ENCODE measurements around the gene SNX15. TPM values are rescaled to one million over a fixed set of nuclear protein-coding genes. Genes with fewer than 3 reads are reported as not detected.
A peak's percentile ranks its signal among the peaks of the same experiment; 100 is the strongest.

The SNX15 gene
- total and polyA plus RNA-seq, 2 donors (not counting 1 experiment from before 2014, with no cell fraction given): 26.0 to 28.5 TPM

DNA sequence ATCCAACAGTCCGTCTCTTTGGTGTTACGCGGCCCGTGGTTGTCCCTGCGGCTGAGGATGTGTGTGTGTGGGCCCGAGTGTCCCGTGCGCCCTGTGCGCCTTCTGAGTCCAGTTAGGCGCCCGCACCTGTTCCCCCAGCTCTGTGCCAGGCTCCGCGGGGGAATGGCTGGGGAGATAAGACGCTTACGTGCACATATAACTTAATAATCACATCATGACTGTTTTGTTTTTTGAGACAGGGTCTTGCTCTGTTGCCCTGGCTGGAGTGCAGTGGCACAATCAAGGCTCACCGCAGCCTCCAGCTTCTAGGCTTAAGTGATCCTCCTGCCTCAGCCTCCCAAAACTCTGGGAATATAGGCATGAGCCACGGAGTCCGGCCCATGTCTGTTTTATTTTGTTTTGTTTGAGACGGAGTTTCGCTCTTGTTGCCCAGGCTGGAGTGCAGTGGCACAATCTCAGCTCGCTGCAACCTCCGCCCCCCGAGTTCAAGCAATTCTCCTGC is 12.5 kb upstream of the SNX15 start:
- H3K4me2 ChIP-seq (replicated peaks; ENCODE audit: low read depth, low read length, poor library complexity, severe bottlenecking): peak overlapping the region; percentile 82
- H3K27me3 ChIP-seq (replicated peaks in 1 of 4; ENCODE audit: control extremely low read depth in 1 of 4, control insufficient read depth in 3 of 4, insufficient read depth in 4 of 4, low read length in 3 of 4): no peaks in the 10 kb centered on the region
- H3K27me3 Mint-ChIP-seq: no peaks in the 10 kb centered on the region
- ATAC-seq (ENCODE audit: low read depth): no peak
- no peak for DNase-seq
- no peaks in the 10 kb centered on the region for H3K9me3 ChIP-seq (ENCODE audit: control extremely low read depth in 1 of 3, control insufficient read depth in 2 of 3, insufficient read depth in 1 of 3, low read length in 2 of 3)
- H3K36me3 ChIP-seq (replicated peaks in 1 of 2; ENCODE audit: control extremely low read depth in 1 of 2, control insufficient read depth in 1 of 2, extremely low read depth in 1 of 2, insufficient read depth in 2 of 2, low read length in 1 of 2): peaks cover 0 to 10% of the 10 kb centered on the region in 2 experiments
- peaks cover 35% of the 10 kb centered on the region for H3K79me2 ChIP-seq (ENCODE audit: control insufficient read depth, insufficient read depth, low read length)
- ChIA-PET POLR2A (interaction anchor here (0.5 to 1.9 kb wide), 14 partner anchors 13 to 1345 kb away, joined by 3 to 8 read pairs (median 3); partner anchors contain the start of genes TM7SF2 and VPS51), CTCF (interaction anchor here (0.8 to 5.0 kb wide), 25 partner anchors 10 to 301 kb away, joined by 3 to 36 read pairs (median 5); partner anchors contain the start of genes BATF2, CAPN1, FAU and MRPL49)
- peak overlapping the region; percentile 93 to 98 for H3K27ac ChIP-seq (ENCODE audit: low read length in 2 of 2)
- 20% methylated on average over 10 of the region's 23 CpGs for WGBS (ENCODE audit: insufficient coverage)
- H3K4me3 ChIP-seq (ENCODE audit: control extremely low read depth in 1 of 5, extremely low read depth in 1 of 5, insufficient read depth in 1 of 5, low read depth in 2 of 5, low read length in 4 of 5): peak overlapping the region; percentile 38 to 92 (median 83)
- H3K27ac Mint-ChIP-seq: peak overlapping the region; percentile 91
- peaks cover 23% of the 10 kb centered on the region for H3K4me1 Mint-ChIP-seq
- H3K4me1 ChIP-seq (ENCODE audit: control insufficient read depth in 2 of 2, insufficient read depth in 2 of 2, low read length in 2 of 2): peaks cover 9 to 35% of the 10 kb centered on the region in 2 donors
- H4K20me1 ChIP-seq (ENCODE audit: control insufficient read depth, insufficient read depth, low read length, poor library complexity, severe bottlenecking): no peaks in the 10 kb centered on the region
- H3K4me3 Mint-ChIP-seq: peak overlapping the region; percentile 88
- peak overlapping the region; percentile 80 for H3K9ac ChIP-seq (ENCODE audit: low read length)
- no peaks in the 10 kb centered on the region for H3K9me3 Mint-ChIP-seq (ENCODE audit: insufficient read depth)
- no peak for TF ChIP-seq EZH2 (IDR thresholded peaks at IDR 0.05; ENCODE audit: borderline replicate concordance, insufficient read depth, low read depth, low read length, poor library complexity, severe bottlenecking)
- TF ChIP-seq, protein P1, sequence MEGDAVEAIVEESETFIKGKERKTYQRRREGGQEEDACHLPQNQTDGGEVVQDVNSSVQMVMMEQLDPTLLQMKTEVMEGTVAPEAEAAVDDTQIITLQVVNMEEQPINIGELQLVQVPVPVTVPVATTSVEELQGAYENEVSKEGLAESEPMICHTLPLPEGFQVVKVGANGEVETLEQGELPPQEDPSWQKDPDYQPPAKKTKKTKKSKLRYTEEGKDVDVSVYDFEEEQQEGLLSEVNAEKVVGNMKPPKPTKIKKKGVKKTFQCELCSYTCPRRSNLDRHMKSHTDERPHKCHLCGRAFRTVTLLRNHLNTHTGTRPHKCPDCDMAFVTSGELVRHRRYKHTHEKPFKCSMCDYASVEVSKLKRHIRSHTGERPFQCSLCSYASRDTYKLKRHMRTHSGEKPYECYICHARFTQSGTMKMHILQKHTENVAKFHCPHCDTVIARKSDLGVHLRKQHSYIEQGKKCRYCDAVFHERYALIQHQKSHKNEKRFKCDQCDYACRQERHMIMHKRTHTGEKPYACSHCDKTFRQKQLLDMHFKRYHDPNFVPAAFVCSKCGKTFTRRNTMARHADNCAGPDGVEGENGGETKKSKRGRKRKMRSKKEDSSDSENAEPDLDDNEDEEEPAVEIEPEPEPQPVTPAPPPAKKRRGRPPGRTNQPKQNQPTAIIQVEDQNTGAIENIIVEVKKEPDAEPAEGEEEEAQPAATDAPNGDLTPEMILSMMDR (IDR thresholded peaks at IDR 0.05): no peak
- peak overlapping the region; percentile 74 for H2AFZ ChIP-seq (ENCODE audit: insufficient read depth, low read depth, low read length, poor library complexity, severe bottlenecking)
- intact Hi-C loops (cut with micrococcal nuclease): loop anchor here (1.0 to 5.0 kb wide), 10 partner anchors 13 to 247 kb away; partner anchors contain the start of genes ATG2A, CDCA5, MAJIN and POLA2

DNA sequence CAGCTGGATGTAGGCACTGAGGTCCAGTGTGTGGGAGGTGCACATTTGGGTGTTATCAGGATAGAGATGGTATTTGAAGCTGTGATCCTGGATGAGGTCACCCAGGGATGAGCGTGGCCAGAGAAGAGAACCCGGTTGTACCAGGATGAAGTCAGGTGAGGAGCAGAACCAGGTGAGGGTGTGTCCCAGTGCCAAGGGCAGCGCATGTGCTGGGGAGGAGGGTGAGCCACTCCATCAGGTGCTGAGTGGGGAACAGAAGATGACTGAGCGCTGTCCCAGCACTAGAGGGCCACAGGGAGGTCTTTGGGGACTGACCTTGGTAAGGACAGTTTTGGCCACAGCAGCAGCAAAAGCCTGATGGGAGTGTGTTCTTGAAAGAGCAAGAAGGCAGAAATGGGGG is 10.5 kb upstream of the SNX15 start:
- peaks cover 9 to 35% of the 10 kb centered on the region in 2 donors for H3K4me1 ChIP-seq (ENCODE audit: control insufficient read depth in 2 of 2, insufficient read depth in 2 of 2, low read length in 2 of 2)
- DNase-seq (no peak), ATAC-seq (ENCODE audit: low read depth) (no peak)
- ChIA-PET CTCF (interaction anchor here (0.5 to 4.7 kb wide), 2 partner anchors 11 to 16 kb away, joined by 3 to 36 read pairs; partner anchors contain the start of gene SNX15), POLR2A (no interaction called here)
- H2AFZ ChIP-seq (ENCODE audit: insufficient read depth, low read depth, low read length, poor library complexity, severe bottlenecking): no peak overlapping the region
- no peaks in the 10 kb centered on the region for H3K9me3 ChIP-seq (ENCODE audit: control extremely low read depth in 1 of 3, control insufficient read depth in 2 of 3, insufficient read depth in 1 of 3, low read length in 2 of 3)
- no peaks in the 10 kb centered on the region for H3K27me3 ChIP-seq (replicated peaks in 1 of 4; ENCODE audit: control extremely low read depth in 1 of 4, control insufficient read depth in 3 of 4, insufficient read depth in 4 of 4, low read length in 3 of 4)
- peaks cover 23% of the 10 kb centered on the region for H3K4me1 Mint-ChIP-seq
- H3K27me3 Mint-ChIP-seq: no peaks in the 10 kb centered on the region
- H3K4me2 ChIP-seq (replicated peaks; ENCODE audit: low read depth, low read length, poor library complexity, severe bottlenecking): no peak overlapping the region
- no peak overlapping the region for H3K4me3 ChIP-seq (ENCODE audit: control extremely low read depth in 1 of 5, extremely low read depth in 1 of 5, insufficient read depth in 1 of 5, low read depth in 2 of 5, low read length in 4 of 5)
- 98% methylated on average over 4 of the region's 4 CpGs for WGBS (ENCODE audit: insufficient coverage)
- H3K36me3 ChIP-seq (replicated peaks in 1 of 2; ENCODE audit: control extremely low read depth in 1 of 2, control insufficient read depth in 1 of 2, extremely low read depth in 1 of 2, insufficient read depth in 2 of 2, low read length in 1 of 2): peaks cover 0 to 23% of the 10 kb centered on the region in 2 experiments
- H4K20me1 ChIP-seq (ENCODE audit: control insufficient read depth, insufficient read depth, low read length, poor library complexity, severe bottlenecking): no peaks in the 10 kb centered on the region
- peaks cover 35% of the 10 kb centered on the region for H3K79me2 ChIP-seq (ENCODE audit: control insufficient read depth, insufficient read depth, low read length)
- H3K4me3 Mint-ChIP-seq: no peak overlapping the region
- intact Hi-C loops (cut with micrococcal nuclease): no loop called here
- H3K9me3 Mint-ChIP-seq (ENCODE audit: insufficient read depth): no peaks in the 10 kb centered on the region
- peak overlapping the region; percentile 50 for H3K27ac Mint-ChIP-seq
- H3K9ac ChIP-seq (ENCODE audit: low read length): no peak overlapping the region
- no peak for TF ChIP-seq EZH2 (IDR thresholded peaks at IDR 0.05; ENCODE audit: borderline replicate concordance, insufficient read depth, low read depth, low read length, poor library complexity, severe bottlenecking)
- TF ChIP-seq, protein P1 (IDR thresholded peaks at IDR 0.05): no peak
- no peak overlapping the region for H3K27ac ChIP-seq (ENCODE audit: low read length in 2 of 2)

All from B cell (primary cell).